OCI-LY7 (cell line): ENCODE measurements around the gene NCAM1. TPM values are rescaled to one million over a fixed set of nuclear protein-coding genes. Genes with fewer than 3 reads are reported as not detected.

Experiments
- BruUV-seq: library from RNA; stranded (reverse); fragments of 400-500 nt; replicated peaks from 2 replicates; lab custom pipeline; 2021; lab: Mats Ljungman, UMichigan
- CTCF ChIA-PET: fragments of 300-600 bp; sonication (Branson Sonifier 250); formaldehyde crosslinking; loops from one replicate; lab custom pipeline; 2022; ENCODE audit warnings: antibody characterized with exemption; ENCODE audit not compliant: unreplicated experiment; lab: Charles Lee
- POLR2A ChIA-PET: fragments of 300-600 bp; sonication (Branson Sonifier 250); formaldehyde crosslinking; loops from one replicate; lab custom pipeline; 2022; ENCODE audit warnings: antibody characterized with exemption; lab: Charles Lee
- DNase-seq: peaks from one replicate; pipeline ENCODE4 v3.0.0-alpha.2; 2015; ENCODE audit warnings: low spot score
- H2AFZ ChIP-seq: fragments of 200-600 bp; sonication (generic), shearing (Covaris generic); 2 replicates; pipeline ENCODE4 v1.6.1; 2014; ENCODE audit warnings: mild to moderate bottlenecking, antibody characterized with exemption, low read length, moderate library complexity
- H3K27ac ChIP-seq: fragments of 200-600 bp; sonication (generic); 2 replicates; pipeline ENCODE4 v1.5.1; 2014; ENCODE audit warnings: mixed run types, low read depth, mild to moderate bottlenecking, moderate library complexity, low read length, inconsistent platforms; ENCODE audit not compliant: poor library complexity, severe bottlenecking
- H3K36me3 ChIP-seq: fragments of 200-600 bp; sonication (generic); 2 replicates; pipeline ENCODE4 v1.6.1; 2014; ENCODE audit warnings: mild to moderate bottlenecking, antibody characterized with exemption, low read length, moderate library complexity, mixed read lengths; ENCODE audit not compliant: insufficient read depth
- H3K4me1 ChIP-seq: fragments of 200-600 bp; sonication (generic); 2 replicates; pipeline ENCODE4 v1.5.1; 2014; ENCODE audit warnings: mild to moderate bottlenecking, low read length; ENCODE audit not compliant: insufficient read depth, poor library complexity, severe bottlenecking
- H3K4me2 ChIP-seq: fragments of 200-600 bp; sonication (generic); 2 replicates; pipeline ENCODE4 v1.6.1; 2014; ENCODE audit warnings: mild to moderate bottlenecking, low read length
- H3K4me3 ChIP-seq: fragments of 200-600 bp; sonication (generic); 2 replicates; pipeline ENCODE4 v1.5.1; 2014; ENCODE audit warnings: mild to moderate bottlenecking, low read depth, low read length; ENCODE audit not compliant: poor library complexity, severe bottlenecking
- H3K79me2 ChIP-seq: fragments of 200-600 bp; sonication (generic); 2 replicates; pipeline ENCODE4 v1.6.1; 2016; ENCODE audit warnings: low read depth, mild to moderate bottlenecking, low read length, moderate library complexity, mixed read lengths; ENCODE audit not compliant: insufficient read depth
- H3K9me2 ChIP-seq: fragments of 200-600 bp; sonication (generic); 2 replicates; pipeline ENCODE4 v1.6.1; 2016; ENCODE audit warnings: mild to moderate bottlenecking, low read length, mixed read lengths; ENCODE audit not compliant: insufficient read depth
- H3K9me3 ChIP-seq: fragments of 200-600 bp; sonication (generic); 2 replicates; pipeline ENCODE4 v1.6.1; 2014; ENCODE audit warnings: mild to moderate bottlenecking, mixed run types, low read length, mixed read lengths
- H4K20me1 ChIP-seq: fragments of 200-600 bp; sonication (generic); 2 replicates; pipeline ENCODE4 v1.6.1; 2014; ENCODE audit warnings: mild to moderate bottlenecking, antibody characterized with exemption, low read length, moderate library complexity, mixed read lengths; ENCODE audit not compliant: insufficient read depth
- CTCF ChIP-seq: fragments of 200-600 bp; sonication (generic); conservative IDR thresholded peaks from 2 replicates; pipeline ENCODE4 v1.5.1; 2014; ENCODE audit warnings: mild to moderate bottlenecking, antibody characterized with exemption, low read length, moderate library complexity, mixed read lengths
- EZH2phosphoT487 ChIP-seq: fragments of 200-600 bp; sonication (generic); IDR thresholded peaks from 2 replicates; pipeline ENCODE4 v1.6.1; 2018; ENCODE audit warnings: low read depth, borderline replicate concordance, mild to moderate bottlenecking, mixed run types, antibody characterized with exemption, low read length, moderate library complexity, mixed read lengths
- intact Hi-C: fragments of 100-400 bp; cut with micrococcal nuclease; formaldehyde crosslinking; loops from one replicate; pipeline ENCODE4 v1.10.0; 2022; ENCODE audit not compliant: unreplicated experiment
- total RNA-seq, 2 experiments: library from RNA; depleted of rRNA in 1 of 2; stranded (reverse); fragments of >200 nt in 1 of 2; shearing (Covaris generic) in 1 of 2; gene quantifications; 2 replicates each; pipeline ENCODE4 v1.2.3, GENCODE V29; 2014 to 2022

The NCAM1 gene
- total RNA-seq, 2 experiments from 2014 or later, result not detected

GRCh38 chr11:113283881-113284280 is 322.7 kb downstream of the NCAM1 start:
- Histone ChIP-seq H3K36me3 (no peaks in the 10 kb centered on the region), H3K9me3 (no peaks in the 10 kb centered on the region), H3K27ac (no peak overlapping the region), H3K4me3 (no peak overlapping the region), H3K4me2 (no peak overlapping the region), H3K9me2 (no peaks in the 10 kb centered on the region), H3K79me2 (no peaks in the 10 kb centered on the region), H3K4me1 (no peaks in the 10 kb centered on the region), H4K20me1 (no peaks in the 10 kb centered on the region), H2AFZ (no peak overlapping the region)
- DNase-seq, result no peak
- CTCF ChIA-PET, result no interaction called here
- no TSS peak for BruUV-seq
- no peak for TF ChIP-seq CTCF
- no peak for TF ChIP-seq EZH2phosphoT487
- POLR2A ChIA-PET, result no interaction called here
- intact Hi-C loops, result loop anchor here (10.0 kb wide), 1 partner anchor 999 kb away; no protein-coding TSS in a partner anchor

- intact Hi-C loops, result loop anchor here (5.0 to 10.0 kb wide), 2 partner anchors 699 to 1001 kb away; no protein-coding TSS in a partner anchor
- POLR2A ChIA-PET, result interaction anchor here (0.5 kb wide), 1 partner anchor 31 kb away, joined by 3 read pairs; no protein-coding TSS in a partner anchor
- Histone ChIP-seq H3K4me3 (no peak overlapping the region), H3K9me2 (no peaks in the 10 kb centered on the region), H4K20me1 (no peaks in the 10 kb centered on the region), H2AFZ (no peak overlapping the region), H3K4me2 (no peak overlapping the region), H3K9me3 (no peaks in the 10 kb centered on the region), H3K27ac (no peak overlapping the region), H3K36me3 (no peaks in the 10 kb centered on the region), H3K4me1 (no peaks in the 10 kb centered on the region), H3K79me2 (no peaks in the 10 kb centered on the region)
- DNase-seq, result no peak
- no peak for TF ChIP-seq CTCF
- TF ChIP-seq EZH2phosphoT487, result no peak
- CTCF ChIA-PET, result no interaction called here
- BruUV-seq, result no TSS peak
Measured at GRCh38 chr11:113286009-113286408, 324.8 kb downstream of the NCAM1 start.
